PC-3 (cell line): ENCODE results near the gene CCNJL. TPM values are rescaled to one million over a fixed set of nuclear protein-coding genes. Genes with fewer than 3 reads are reported as not detected.

Source experiments
- ATAC-seq: fragments of 200-7000 bp; cut with Tn5 transposase; 2 replicates; pipeline ENCODE4 v1.9.1; 2020; ENCODE audit warnings: mild to moderate bottlenecking, moderate library complexity
- BruUV-seq: library from RNA; stranded (reverse); fragments of 400-500 nt; replicated peaks from 2 replicates; lab custom pipeline; 2021; lab: Mats Ljungman, UMichigan
- CTCF ChIA-PET: fragments of 300-600 bp; sonication (Branson Sonifier 250); formaldehyde crosslinking; loops from one replicate; lab custom pipeline; 2022; ENCODE audit warnings: antibody characterized with exemption; lab: Charles Lee
- POLR2A ChIA-PET: fragments of 300-600 bp; sonication (Branson Sonifier 250); formaldehyde crosslinking; loops from one replicate; lab custom pipeline; 2022; ENCODE audit warnings: antibody characterized with exemption; ENCODE audit not compliant: unreplicated experiment; lab: Charles Lee
- DNase-seq: peaks from one replicate; pipeline ENCODE4 v3.0.0-alpha.2; 2015
- H2AFZ ChIP-seq: fragments of 300-600 bp; sonication (generic); 2 replicates; pipeline ENCODE4 v1.6.0; 2016; ENCODE audit warnings: antibody characterized with exemption, low read length
- H3F3A ChIP-seq: fragments of 300-600 bp; sonication (generic); one replicate; pipeline ENCODE4 v1.6.0; 2017; ENCODE audit warnings: antibody characterized with exemption, low read length, control low read depth, mild to moderate bottlenecking; ENCODE audit not compliant: unreplicated experiment
- H3K27ac ChIP-seq: fragments of 300-600 bp; sonication (generic); 2 replicates; pipeline ENCODE4 v1.5.1; 2016; ENCODE audit warnings: mild to moderate bottlenecking, low read length
- H3K27me3 ChIP-seq: fragments of 300-600 bp; sonication (generic); 2 replicates; pipeline ENCODE4 v1.6.1; 2016; ENCODE audit warnings: low read length, mixed read lengths
- H3K36me3 ChIP-seq: fragments of 300-600 bp; sonication (generic); 2 replicates; pipeline ENCODE4 v1.6.1; 2016; ENCODE audit warnings: low read depth, mixed run types, low read length, mixed read lengths
- H3K4me1 ChIP-seq: fragments of 300-600 bp; sonication (generic); 2 replicates; pipeline ENCODE4 v1.5.1; 2016; ENCODE audit warnings: low read length; ENCODE audit not compliant: insufficient read depth
- H3K4me2 ChIP-seq: fragments of 300-600 bp; sonication (generic); 2 replicates; pipeline ENCODE4 v1.6.0; 2016; ENCODE audit warnings: low read length
- H3K4me3 ChIP-seq: fragments of 300-600 bp; sonication (generic); 2 replicates; pipeline ENCODE4 v1.5.1; 2016; ENCODE audit warnings: mild to moderate bottlenecking, low read length, mixed read lengths
- H3K79me2 ChIP-seq: fragments of 300-600 bp; sonication (generic); 2 replicates; pipeline ENCODE4 v1.6.1; 2017; ENCODE audit warnings: low read length, mixed read lengths
- H3K9ac ChIP-seq: fragments of 300-600 bp; sonication (generic); 2 replicates; pipeline ENCODE4 v1.6.0; 2016; ENCODE audit warnings: mild to moderate bottlenecking, low read length
- H3K9me2 ChIP-seq: fragments of 300-600 bp; sonication (generic); replicated peaks from 2 replicates; pipeline ENCODE4 v1.6.1; 2016; ENCODE audit warnings: mixed run types, low read length, mixed read lengths
- H3K9me3 ChIP-seq: fragments of 300-600 bp; sonication (generic); 2 replicates; pipeline ENCODE4 v1.6.1; 2016; ENCODE audit warnings: low read length, mixed read lengths
- H4K20me1 ChIP-seq: fragments of 300-600 bp; sonication (generic); 2 replicates; pipeline ENCODE4 v1.6.1; 2016; ENCODE audit warnings: low read length, mixed read lengths
- CTCF ChIP-seq: fragments of 300-600 bp; sonication (generic); conservative IDR thresholded peaks from 2 replicates; pipeline ENCODE4 v1.5.1; 2017; ENCODE audit warnings: antibody characterized with exemption, low read depth, mild to moderate bottlenecking, low read length
- EZH2 ChIP-seq: fragments of 300-600 bp; sonication (generic); IDR thresholded peaks from one replicate; pipeline ENCODE4 v1.6.1; 2017; ENCODE audit warnings: antibody characterized with exemption, mild to moderate bottlenecking, low read length; ENCODE audit not compliant: unreplicated experiment
- EZH2phosphoT487 ChIP-seq: fragments of 300-600 bp; sonication (generic); IDR thresholded peaks from 2 replicates; pipeline ENCODE4 v1.6.1; 2018; ENCODE audit warnings: mild to moderate bottlenecking, antibody characterized with exemption, low read length, borderline replicate concordance
- intact Hi-C: fragments of 100-400 bp; cut with micrococcal nuclease; formaldehyde crosslinking; loops from 2 replicates; pipeline ENCODE4 v1.9.0; 2023
- total RNA-seq: library from RNA; depleted of rRNA; stranded (reverse); fragments of >200 nt; gene quantifications from 2 replicates; pipeline ENCODE4 v1.2.3, GENCODE V29; 2014

CCNJL gene
- total RNA-seq, 1 experiment from 2014 or later = 7.7 TPM

GRCh38 chr5:160210606-160211005 is 101.8 kb downstream of the CCNJL start:
- H3K79me2 ChIP-seq = no peaks in the 10 kb centered on the region
- POLR2A ChIA-PET = interaction anchor here (0.6 kb wide), 1 partner anchor 13 kb away, joined by 3 read pairs; no protein-coding TSS in a partner anchor
- no TSS peak for BruUV-seq
- H3F3A ChIP-seq = no peaks in the 10 kb centered on the region
- H3K4me1 ChIP-seq = peaks cover 11% of the 10 kb centered on the region
- no peaks in the 10 kb centered on the region for H3K27me3 ChIP-seq
- H4K20me1 ChIP-seq = no peaks in the 10 kb centered on the region
- no peak for TF ChIP-seq EZH2
- no peak for TF ChIP-seq CTCF
- no peak for TF ChIP-seq EZH2phosphoT487
- H2AFZ ChIP-seq = no peak overlapping the region
- H3K27ac ChIP-seq = no peak overlapping the region
- H3K9ac ChIP-seq = no peak overlapping the region
- no peaks in the 10 kb centered on the region for H3K9me3 ChIP-seq
- CTCF ChIA-PET = interaction anchor here (0.6 kb wide), 1 partner anchor 181 kb away, joined by 4 read pairs; no protein-coding TSS in a partner anchor
- H3K9me2 ChIP-seq = no peaks in the 10 kb centered on the region
- DNase-seq (no peak), ATAC-seq (no peak)
- intact Hi-C loops = no loop called here
- no peak overlapping the region for H3K4me3 ChIP-seq
- H3K36me3 ChIP-seq = no peaks in the 10 kb centered on the region
- no peak overlapping the region for H3K4me2 ChIP-seq

- no peak overlapping the region for H2AFZ ChIP-seq
- ChIA-PET POLR2A (interaction anchor here (0.6 kb wide), 2 partner anchors 12 to 14 kb away, joined by 3 to 9 read pairs; no protein-coding TSS in a partner anchor), CTCF (interaction anchor here (0.6 to 0.7 kb wide), 2 partner anchors 10 to 181 kb away, joined by 3 to 4 read pairs; no protein-coding TSS in a partner anchor)
- H3K36me3 ChIP-seq = no peaks in the 10 kb centered on the region
- H3K79me2 ChIP-seq = no peaks in the 10 kb centered on the region
- H3K4me1 ChIP-seq = peaks cover 11% of the 10 kb centered on the region
- H3F3A ChIP-seq = no peaks in the 10 kb centered on the region
- DNase-seq (peak; percentile 77), ATAC-seq (peak; percentile 81)
- intact Hi-C loops = no loop called here
- no peaks in the 10 kb centered on the region for H3K9me2 ChIP-seq
- no peak overlapping the region for H3K27ac ChIP-seq
- no peak overlapping the region for H3K4me3 ChIP-seq
- H3K27me3 ChIP-seq = no peaks in the 10 kb centered on the region
- no peaks in the 10 kb centered on the region for H3K9me3 ChIP-seq
- TF ChIP-seq EZH2phosphoT487 (no peak), CTCF (no peak), EZH2 (no peak)
- no peaks in the 10 kb centered on the region for H4K20me1 ChIP-seq
- no peak overlapping the region for H3K4me2 ChIP-seq
- BruUV-seq = no TSS peak
- no peak overlapping the region for H3K9ac ChIP-seq
Measured at GRCh38 chr5:160209917-160210316, 102.4 kb downstream of the CCNJL start.

GRCh38 chr5:160207061-160207460 is 105.3 kb downstream of the CCNJL start:
- no TSS peak for BruUV-seq
- H3K27ac ChIP-seq = no peak overlapping the region
- no peaks in the 10 kb centered on the region for H3K27me3 ChIP-seq
- ATAC-seq (no peak), DNase-seq (no peak)
- H3F3A ChIP-seq = no peaks in the 10 kb centered on the region
- no peaks in the 10 kb centered on the region for H3K36me3 ChIP-seq
- H3K79me2 ChIP-seq = no peaks in the 10 kb centered on the region
- peaks cover 11% of the 10 kb centered on the region for H3K4me1 ChIP-seq
- intact Hi-C loops = no loop called here
- no peak overlapping the region for H3K4me3 ChIP-seq
- H4K20me1 ChIP-seq = no peaks in the 10 kb centered on the region
- ChIA-PET POLR2A (no interaction called here), CTCF (no interaction called here)
- H3K9me3 ChIP-seq = no peaks in the 10 kb centered on the region
- no peak overlapping the region for H3K9ac ChIP-seq
- no peak overlapping the region for H2AFZ ChIP-seq
- no peaks in the 10 kb centered on the region for H3K9me2 ChIP-seq
- TF ChIP-seq EZH2phosphoT487 (no peak), CTCF (no peak), EZH2 (no peak)
- H3K4me2 ChIP-seq = no peak overlapping the region
